K562 (cell line): ENCODE data around the gene GPR35.

Experiments
- EZH2 ChIP-seq: IDR thresholded peaks from 2 replicates; pipeline ENCODE4 v1.6.1; 2012; ENCODE audit warnings: low read depth, mild to moderate bottlenecking, inconsistent platforms, low read length, borderline replicate concordance
- ZBTB7A ChIP-seq: IDR thresholded peaks from 2 replicates; pipeline ENCODE4 v1.6.1; 2011; ENCODE audit warnings: low read depth, mild to moderate bottlenecking, low read length, moderate library complexity, borderline replicate concordance; ENCODE audit not compliant: control insufficient read depth
- TF ChIP-seq, protein P1 (sequence below), 2 experiments: fragments of 250-450 bp in 1 of 2; fragments of 450-650 bp in 1 of 2; sonication (Bioruptor Pico) in 1 of 2; IDR thresholded peaks; 2 replicates each; pipeline versions ENCODE4 v1.6.1 to v1.8.0; 2016 to 2021; ENCODE audit warnings: mild to moderate bottlenecking in 2 of 2, moderate library complexity in 2 of 2, missing compliant biosample characterization in 1 of 2, missing genetic modification characterization in 1 of 2
- TF ChIP-seq, protein P2 (sequence below), 3 experiments: IDR thresholded peaks in 2 of 3; conservative IDR thresholded peaks in 1 of 3; 2 replicates each; pipeline ENCODE4 v1.5.1; 2011 to 2012; ENCODE audit warnings: low read length in 3 of 3, mild to moderate bottlenecking in 3 of 3, control low read depth in 2 of 3, improper control_type of control experiment in 1 of 3, inconsistent platforms in 1 of 3, low read depth in 1 of 3, mixed read lengths in 1 of 3, moderate library complexity in 1 of 3; ENCODE audit not compliant: insufficient read depth in 2 of 3
- TF ChIP-seq, protein P3 (sequence below): fragments of 150-350 bp; conservative IDR thresholded peaks from 2 replicates; pipeline ENCODE4 v1.6.1; 2014; ENCODE audit warnings: low read length

- TF ChIP-seq, protein P1, sequence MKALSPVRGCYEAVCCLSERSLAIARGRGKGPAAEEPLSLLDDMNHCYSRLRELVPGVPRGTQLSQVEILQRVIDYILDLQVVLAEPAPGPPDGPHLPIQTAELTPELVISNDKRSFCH (CRISPR knock-in tag; IDR thresholded peaks at IDR 0.05), result no peak
- TF ChIP-seq, protein P1 (tag; IDR thresholded peaks at IDR 0.05), result no peak
- TF ChIP-seq EZH2 (no peak), ZBTB7A (no peak)
- TF ChIP-seq, protein P2, sequence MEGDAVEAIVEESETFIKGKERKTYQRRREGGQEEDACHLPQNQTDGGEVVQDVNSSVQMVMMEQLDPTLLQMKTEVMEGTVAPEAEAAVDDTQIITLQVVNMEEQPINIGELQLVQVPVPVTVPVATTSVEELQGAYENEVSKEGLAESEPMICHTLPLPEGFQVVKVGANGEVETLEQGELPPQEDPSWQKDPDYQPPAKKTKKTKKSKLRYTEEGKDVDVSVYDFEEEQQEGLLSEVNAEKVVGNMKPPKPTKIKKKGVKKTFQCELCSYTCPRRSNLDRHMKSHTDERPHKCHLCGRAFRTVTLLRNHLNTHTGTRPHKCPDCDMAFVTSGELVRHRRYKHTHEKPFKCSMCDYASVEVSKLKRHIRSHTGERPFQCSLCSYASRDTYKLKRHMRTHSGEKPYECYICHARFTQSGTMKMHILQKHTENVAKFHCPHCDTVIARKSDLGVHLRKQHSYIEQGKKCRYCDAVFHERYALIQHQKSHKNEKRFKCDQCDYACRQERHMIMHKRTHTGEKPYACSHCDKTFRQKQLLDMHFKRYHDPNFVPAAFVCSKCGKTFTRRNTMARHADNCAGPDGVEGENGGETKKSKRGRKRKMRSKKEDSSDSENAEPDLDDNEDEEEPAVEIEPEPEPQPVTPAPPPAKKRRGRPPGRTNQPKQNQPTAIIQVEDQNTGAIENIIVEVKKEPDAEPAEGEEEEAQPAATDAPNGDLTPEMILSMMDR (IDR thresholded peaks at IDR 0.05 in 2 of 3, conservative IDR thresholded peaks at IDR 0.05 in 1 of 3; ENCODE audit: insufficient read depth in 2 of 3, low read depth in 1 of 3, low read length in 3 of 3), result no peak
- TF ChIP-seq, protein P3, sequence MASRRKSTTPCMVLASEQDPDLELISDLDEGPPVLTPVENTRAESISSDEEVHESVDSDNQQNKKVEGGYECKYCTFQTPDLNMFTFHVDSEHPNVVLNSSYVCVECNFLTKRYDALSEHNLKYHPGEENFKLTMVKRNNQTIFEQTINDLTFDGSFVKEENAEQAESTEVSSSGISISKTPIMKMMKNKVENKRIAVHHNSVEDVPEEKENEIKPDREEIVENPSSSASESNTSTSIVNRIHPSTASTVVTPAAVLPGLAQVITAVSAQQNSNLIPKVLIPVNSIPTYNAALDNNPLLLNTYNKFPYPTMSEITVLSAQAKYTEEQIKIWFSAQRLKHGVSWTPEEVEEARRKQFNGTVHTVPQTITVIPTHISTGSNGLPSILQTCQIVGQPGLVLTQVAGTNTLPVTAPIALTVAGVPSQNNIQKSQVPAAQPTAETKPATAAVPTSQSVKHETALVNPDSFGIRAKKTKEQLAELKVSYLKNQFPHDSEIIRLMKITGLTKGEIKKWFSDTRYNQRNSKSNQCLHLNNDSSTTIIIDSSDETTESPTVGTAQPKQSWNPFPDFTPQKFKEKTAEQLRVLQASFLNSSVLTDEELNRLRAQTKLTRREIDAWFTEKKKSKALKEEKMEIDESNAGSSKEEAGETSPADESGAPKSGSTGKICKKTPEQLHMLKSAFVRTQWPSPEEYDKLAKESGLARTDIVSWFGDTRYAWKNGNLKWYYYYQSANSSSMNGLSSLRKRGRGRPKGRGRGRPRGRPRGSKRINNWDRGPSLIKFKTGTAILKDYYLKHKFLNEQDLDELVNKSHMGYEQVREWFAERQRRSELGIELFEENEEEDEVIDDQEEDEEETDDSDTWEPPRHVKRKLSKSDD, result no peak
Measured at GRCh38 chr2:240583774-240584173, 41.5 kb upstream of the GPR35 start.
